ENCODE measurements around the gene ADRA2C. TPM values are rescaled to one million over a fixed set of nuclear protein-coding genes. Genes with fewer than 3 reads are reported as not detected.
A peak's percentile ranks its signal among the peaks of the same experiment; 100 is the strongest.

ADRA2C gene
- total RNA-seq, 1 experiment from 2014 or later: 23.5 TPM

GRCh38 chr4:3785292-3785565, 19.0 kb downstream of the ADRA2C start:
- Histone ChIP-seq H3K4me3 (ENCODE audit: low read depth in 2 of 2, low read length in 2 of 2) (no peak overlapping the region), H3K27ac (ENCODE audit: low read length) (no peak overlapping the region), H3K9me3 (ENCODE audit: control insufficient read depth, insufficient read depth, low read depth, low read length) (no peaks in the 10 kb centered on the region), H3K36me3 (ENCODE audit: control insufficient read depth, insufficient read depth, low read length) (no peaks in the 10 kb centered on the region), H3K27me3 (ENCODE audit: control insufficient read depth, insufficient read depth, low read length) (no peaks in the 10 kb centered on the region), H3K4me1 (ENCODE audit: control insufficient read depth, insufficient read depth, low read length) (peaks cover 12% of the 10 kb centered on the region)
- DNase-seq (ENCODE audit: low read depth, low spot score): no peak
- TF ChIP-seq TCF7L2 (IDR thresholded peaks at IDR 0.05; ENCODE audit: low read depth, low read length) (no peak), POLR2AphosphoS5 (IDR thresholded peaks at IDR 0.05; ENCODE audit: low read depth, low read length) (no peak), CTCF (IDR thresholded peaks at IDR 0.05) (no peak), REST (IDR thresholded peaks at IDR 0.05; ENCODE audit: insufficient read depth in 1 of 2, low read depth in 2 of 2, low read length in 1 of 2) (no peak), SIN3A (IDR thresholded peaks at IDR 0.05; ENCODE audit: borderline replicate concordance, insufficient read depth, low read depth, low read length) (no peak)
- no peak for ATAC-seq
- in situ Hi-C loops (cut with HindIII; ENCODE audit: low pct_unique_long_range_greater_than_20kb, low sequenced_read_pairs): no loop called here
- intact Hi-C loops (cut with micrococcal nuclease; ENCODE audit: unreplicated experiment): no loop called here
- POLR2A ChIA-PET: no interaction called here
- CTCF ChIA-PET: interaction anchor here (1.6 kb wide), 1 partner anchor 24 kb away, joined by 4 read pairs; no protein-coding TSS in a partner anchor
- no TSS peak for BruUV-seq (replicated peaks)

GRCh38 chr4:3786196-3786869, 20.1 kb downstream of the ADRA2C start:
- TF ChIP-seq TCF7L2 (IDR thresholded peaks at IDR 0.05; ENCODE audit: low read depth, low read length): no peak
- TF ChIP-seq CTCF (IDR thresholded peaks at IDR 0.05): peak; percentile 28; the same call in 1 of the 2 replicates
- Histone ChIP-seq H3K27me3 (ENCODE audit: control insufficient read depth, insufficient read depth, low read length) (no peaks in the 10 kb centered on the region), H3K36me3 (ENCODE audit: control insufficient read depth, insufficient read depth, low read length) (no peaks in the 10 kb centered on the region), H3K9me3 (ENCODE audit: control insufficient read depth, insufficient read depth, low read depth, low read length) (no peaks in the 10 kb centered on the region), H3K4me1 (ENCODE audit: control insufficient read depth, insufficient read depth, low read length) (0 out of 2 replicates have a peak, but pooled peaks cover 8% of the 10 kb centered on the region), H3K4me3 (ENCODE audit: low read depth in 2 of 2, low read length in 2 of 2) (no peak overlapping the region), H3K27ac (ENCODE audit: low read length) (no peak overlapping the region)
- DNase-seq (ENCODE audit: low read depth, low spot score) (no peak), ATAC-seq (peak; percentile 61; the same call in 1 of the 2 replicates)
- in situ Hi-C loops (cut with HindIII; ENCODE audit: low pct_unique_long_range_greater_than_20kb, low sequenced_read_pairs): no loop called here
- ChIA-PET POLR2A (no interaction called here), CTCF (interaction anchor here (0.6 kb wide), 1 partner anchor 92 kb away, joined by 4 read pairs; no protein-coding TSS in a partner anchor)
- intact Hi-C loops (cut with micrococcal nuclease; ENCODE audit: unreplicated experiment): no loop called here
- no TSS peak for BruUV-seq (replicated peaks)

Data from Panc1 (cell line).